GM19438 (cell line): ENCODE measurements around the gene RGS7.
"Not testable (repeated sequence)": the region's sequence is repeated elsewhere in the genome, so short reads cannot be mapped to it uniquely, and the experiment has no call there.

Source experiments
- ATAC-seq: cut with Tn5 transposase; IDR thresholded peaks from one replicate; pipeline ENCODE4 v1.9.1; 2021; ENCODE audit warnings: low read depth; ENCODE audit not compliant: unreplicated experiment

RGS7 gene

DNA sequence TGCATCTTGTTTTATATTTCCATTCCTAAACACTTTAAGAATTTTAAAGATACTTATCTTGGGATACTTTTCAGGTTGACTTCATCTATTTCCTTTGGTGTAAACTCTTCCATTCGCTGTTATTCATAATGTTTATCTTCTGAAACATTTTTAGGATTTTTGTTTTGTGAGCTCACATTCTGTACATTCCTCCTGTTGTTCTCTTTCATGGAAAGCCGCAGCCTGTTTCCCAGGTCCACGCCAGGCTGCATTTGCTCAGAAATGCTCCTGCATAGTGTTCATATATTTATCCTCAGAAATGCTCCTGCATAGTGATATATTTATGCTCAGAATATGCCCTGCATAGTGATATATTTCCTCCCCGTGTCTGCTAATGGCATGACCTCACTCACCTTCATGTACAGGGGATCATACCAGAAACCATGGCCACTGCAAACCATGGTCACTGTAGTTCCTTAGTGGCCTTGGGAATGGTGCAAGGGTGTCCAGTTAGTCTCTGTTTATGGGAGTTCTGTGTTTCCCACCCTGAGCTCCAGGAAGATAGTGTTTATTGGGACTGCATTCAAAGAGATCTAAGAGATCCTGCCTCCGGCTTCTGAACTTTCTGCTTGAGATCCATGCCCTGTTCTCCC is 591.2 kb downstream of the RGS7 start:
- no peak for ATAC-seq

DNA sequence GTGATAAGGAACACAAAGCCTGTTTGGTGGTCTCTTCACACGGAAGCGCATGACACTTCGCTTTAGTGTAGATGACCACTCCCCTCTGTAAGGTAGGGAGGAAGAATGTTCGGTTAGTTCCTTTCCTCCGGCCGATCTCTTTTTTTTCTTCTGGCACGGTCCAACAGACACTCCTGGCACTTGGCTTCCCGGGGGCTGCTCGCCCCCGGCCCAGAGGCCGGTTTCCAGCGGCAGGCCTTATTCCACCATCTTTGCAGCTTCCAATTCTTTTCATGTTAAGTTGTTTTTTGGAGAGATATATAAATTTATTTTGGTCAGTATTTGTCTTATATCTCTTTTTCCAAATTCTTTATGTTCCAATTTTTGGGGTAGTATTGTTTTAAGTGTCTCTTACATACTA is 593.2 kb downstream of the RGS7 start:
- no peak for ATAC-seq

DNA sequence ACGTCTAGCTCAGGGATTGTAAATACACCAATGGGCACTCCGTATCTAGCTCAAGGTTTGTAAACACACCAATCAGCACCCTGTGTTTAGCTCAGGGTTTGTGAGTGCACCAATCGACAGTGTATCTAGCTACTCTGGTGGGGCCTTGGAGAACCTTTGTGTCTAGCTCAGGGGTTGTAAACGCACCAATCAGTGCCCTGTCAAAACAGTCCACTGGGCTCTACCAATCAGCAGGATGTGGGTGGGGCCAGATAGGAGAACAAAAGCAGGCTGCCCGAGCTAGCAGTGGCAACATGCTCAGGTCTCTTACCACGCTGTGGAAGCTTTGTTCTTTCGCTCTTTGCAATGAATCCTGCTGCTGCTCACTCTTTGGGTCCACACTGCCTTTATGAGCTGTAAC is 593.9 kb downstream of the RGS7 start:
- ATAC-seq, result not testable (repeated sequence)

DNA sequence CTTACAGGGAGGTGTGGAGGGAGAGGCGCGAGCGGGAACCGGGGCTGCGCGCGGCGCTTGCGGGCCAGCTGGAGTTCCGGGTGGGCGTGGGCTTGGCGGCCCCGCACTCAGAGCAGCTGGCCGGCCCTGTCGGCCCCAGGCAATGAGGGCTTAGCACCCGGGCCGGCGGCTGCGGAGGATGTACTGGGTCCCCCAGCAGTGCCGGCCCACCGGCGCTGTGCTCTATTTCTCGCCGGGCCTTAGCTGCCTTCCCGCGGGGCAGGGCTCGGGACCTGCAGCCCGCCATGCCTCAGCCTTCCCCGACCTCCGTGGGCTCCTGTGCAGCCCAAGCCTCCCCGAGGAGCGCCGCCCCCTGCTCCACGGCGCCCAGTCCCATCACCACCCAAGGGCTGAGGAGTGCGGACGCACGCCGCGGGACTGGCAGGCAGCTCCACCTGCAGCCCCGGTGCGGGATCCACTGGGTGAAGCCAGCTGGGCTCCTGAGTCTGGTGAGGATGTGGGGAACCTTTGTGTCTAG is 594.5 kb downstream of the RGS7 start:
- ATAC-seq, result not testable (repeated sequence)

DNA sequence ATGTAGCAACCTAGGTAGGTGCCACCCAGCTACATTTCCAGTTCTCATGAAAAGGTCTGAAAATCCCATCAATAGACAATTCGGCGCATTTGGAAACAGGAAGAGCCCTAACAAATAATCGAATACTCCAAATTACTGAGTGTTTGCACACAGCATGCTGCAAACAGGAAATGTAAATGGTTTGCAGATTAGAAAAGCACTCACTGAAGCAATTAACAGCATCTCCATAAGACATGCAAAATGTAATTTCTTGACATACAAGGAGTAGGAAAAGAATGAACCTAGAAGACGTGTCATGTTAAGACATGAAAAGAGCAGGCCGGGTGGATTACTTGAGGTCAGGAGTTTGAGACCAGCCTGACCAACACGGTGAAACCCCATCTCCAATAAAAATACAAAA is 598.2 kb downstream of the RGS7 start:
- ATAC-seq, result not testable (repeated sequence)

DNA sequence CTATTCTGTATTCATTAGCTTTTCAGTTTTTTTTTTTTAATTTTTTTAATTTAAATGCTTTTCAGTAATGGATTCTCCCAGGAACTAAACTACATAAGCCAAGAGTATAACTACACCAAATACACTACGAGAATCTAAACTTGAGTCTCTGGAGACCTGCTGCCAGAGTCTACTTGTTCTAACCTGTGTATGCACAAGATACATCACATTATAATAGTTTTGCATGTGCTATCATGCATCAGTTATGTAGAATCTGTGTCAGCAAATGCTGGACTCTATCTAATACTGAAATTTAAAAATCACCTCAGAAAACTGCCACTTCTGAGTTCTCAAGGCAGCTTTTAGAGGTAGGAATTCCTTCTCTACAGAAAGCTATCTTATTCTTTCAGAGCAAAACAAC is 598.7 kb downstream of the RGS7 start:
- ATAC-seq, result no peak

DNA sequence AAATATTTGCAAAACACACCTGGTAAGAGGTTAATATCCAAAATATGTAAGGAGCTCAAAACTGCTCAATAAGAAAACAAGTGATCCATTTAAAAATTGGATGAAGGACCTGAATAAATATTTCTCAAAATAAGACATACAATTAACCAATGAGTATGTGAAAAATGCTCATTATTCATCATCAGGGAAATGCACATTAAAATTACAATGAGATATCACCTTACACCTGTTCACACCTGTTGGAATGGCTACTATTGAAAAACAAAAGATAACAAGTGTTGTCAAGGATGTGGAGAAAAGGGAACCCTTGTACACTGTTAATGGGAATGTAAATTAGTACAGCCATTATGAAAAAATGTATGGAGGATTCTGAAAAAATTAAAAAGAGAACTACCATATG is 609.1 kb downstream of the RGS7 start:
- no peak for ATAC-seq

DNA sequence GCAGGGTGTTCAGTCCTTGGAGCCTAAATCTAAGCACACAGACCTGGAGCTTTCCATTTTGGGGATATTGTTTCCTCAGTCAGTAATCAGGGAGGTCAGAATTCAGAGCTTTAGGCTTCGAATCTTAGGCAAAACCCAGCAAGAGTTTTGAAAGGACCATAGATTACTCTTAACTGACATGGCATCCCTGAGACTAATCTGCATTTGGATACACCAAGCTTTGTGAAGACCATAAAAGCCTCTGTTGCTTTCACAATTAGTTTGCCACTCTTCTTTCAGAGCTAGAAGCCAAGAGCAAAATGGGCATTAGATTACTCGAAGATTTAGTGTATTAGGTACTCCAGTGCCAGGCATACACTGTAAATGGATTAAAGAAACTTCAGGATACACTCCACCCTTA is 613.3 kb downstream of the RGS7 start:
- ATAC-seq, result no peak

DNA sequence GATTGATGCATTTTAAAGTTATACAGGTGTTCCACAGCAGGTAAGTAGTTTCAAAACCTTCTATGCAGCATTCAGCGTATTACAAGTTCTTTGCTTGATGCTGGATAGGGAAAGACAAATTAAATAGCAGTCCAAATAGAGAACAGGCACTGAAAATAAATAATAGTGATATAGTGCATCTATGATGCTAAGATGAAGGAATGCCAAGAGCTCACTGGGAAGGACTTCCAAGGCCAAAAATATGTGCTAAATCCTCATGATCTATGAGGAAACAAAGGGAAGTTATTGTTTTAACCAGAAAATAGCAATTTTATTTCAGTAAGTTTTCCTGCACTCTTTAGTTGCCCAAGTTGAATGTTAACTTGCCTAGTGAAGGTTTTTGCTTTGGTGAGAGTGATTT is 617.3 kb downstream of the RGS7 start:
- no peak for ATAC-seq

DNA sequence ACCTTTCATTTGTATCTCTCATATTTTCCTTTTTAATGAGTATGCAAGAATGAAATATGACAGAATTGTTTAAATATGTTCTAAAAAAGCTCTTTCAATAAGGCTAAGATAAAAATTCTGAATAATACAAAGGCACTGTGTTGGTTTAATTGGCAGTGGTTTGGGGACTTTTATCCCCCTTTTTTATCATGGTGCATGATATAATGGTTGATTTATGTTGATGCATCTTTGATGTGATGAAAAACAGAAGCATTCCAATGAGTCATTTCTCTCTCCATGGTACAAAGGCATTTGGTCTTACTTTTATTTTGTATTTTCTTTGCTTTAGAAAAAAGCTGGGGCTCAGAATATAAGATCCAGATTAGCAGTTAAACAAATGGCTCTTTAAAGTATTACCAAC is 617.9 kb downstream of the RGS7 start:
- ATAC-seq, result no peak

DNA sequence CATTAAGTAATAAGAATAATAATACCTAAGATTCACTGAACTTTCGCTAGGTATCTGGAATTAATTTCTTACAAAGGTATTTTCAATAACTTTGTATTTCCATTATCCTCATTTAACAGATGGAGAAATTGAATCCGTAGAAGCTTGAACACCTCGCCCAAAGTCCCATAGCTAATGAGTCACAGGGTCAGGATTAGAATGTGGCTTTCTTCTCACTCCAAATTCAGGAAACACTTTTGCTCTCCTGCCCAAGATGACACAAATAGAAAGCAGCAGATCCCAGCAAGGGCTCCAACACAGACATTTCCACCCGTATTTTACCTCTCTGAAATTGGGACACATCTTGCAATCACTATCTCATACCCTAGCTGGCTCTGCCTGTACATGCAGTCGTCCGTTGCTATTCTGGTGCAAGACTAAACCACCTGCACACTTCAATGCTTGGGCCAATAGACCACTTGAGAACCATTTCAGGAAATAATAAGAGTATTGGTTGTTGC is 619.2 kb downstream of the RGS7 start:
- no peak for ATAC-seq

DNA sequence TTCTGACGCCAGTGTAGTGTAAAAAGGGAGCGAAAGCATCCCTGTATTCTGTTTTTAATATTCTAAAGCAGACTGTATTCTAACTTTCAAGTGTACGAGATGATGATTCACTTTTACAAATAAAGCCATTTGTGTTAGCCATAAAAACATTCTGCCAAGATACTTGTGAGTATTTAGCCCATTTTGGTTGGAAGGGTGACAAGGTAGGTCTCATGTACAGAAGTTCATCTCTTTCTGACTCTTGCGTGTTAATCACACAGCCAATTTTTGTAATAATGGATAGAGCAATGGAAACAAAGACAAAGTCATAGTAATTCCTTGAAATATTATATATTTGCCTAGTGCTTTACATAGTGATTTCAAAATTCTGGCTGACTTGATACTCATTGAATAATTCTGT is 619.7 kb downstream of the RGS7 start:
- ATAC-seq, result no peak

DNA sequence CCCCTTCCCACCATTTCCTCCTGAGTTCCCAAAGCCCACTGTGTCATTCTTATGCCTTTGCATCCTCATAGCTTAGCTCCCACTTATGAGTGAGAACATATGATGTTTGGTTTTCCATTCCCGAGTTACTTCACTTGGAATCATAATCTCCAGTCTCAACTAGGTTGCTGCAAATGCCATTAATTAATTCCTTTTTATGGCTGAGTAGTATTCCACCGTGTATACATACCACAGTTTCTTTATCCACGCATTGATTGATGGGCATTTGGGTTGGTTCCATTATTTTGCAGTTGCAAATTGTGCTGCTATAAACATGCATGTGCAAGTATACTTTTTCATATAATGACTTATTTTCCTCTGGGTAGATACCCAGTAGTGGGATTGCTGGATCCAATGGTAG is 622.3 kb downstream of the RGS7 start:
- not testable (repeated sequence) for ATAC-seq

DNA sequence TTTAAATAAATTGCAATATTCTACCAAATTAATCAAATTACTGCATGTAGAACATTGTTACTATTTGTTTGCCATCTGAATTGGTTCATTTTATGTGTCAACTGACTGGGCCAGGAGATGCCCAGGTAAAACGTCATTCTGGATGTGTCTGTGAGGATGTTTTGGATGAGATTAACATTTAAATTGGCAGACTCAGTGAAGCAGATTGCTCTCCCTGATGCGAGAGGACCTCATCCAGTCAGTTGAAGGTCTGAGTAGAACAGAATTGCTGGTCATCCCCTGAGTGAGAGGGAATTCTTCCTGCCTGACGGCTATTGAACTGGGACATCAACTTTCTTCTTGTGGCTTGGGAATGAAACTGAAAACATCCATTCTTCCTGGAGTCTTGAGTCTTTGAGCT is 623.0 kb downstream of the RGS7 start:
- ATAC-seq, result no peak

DNA sequence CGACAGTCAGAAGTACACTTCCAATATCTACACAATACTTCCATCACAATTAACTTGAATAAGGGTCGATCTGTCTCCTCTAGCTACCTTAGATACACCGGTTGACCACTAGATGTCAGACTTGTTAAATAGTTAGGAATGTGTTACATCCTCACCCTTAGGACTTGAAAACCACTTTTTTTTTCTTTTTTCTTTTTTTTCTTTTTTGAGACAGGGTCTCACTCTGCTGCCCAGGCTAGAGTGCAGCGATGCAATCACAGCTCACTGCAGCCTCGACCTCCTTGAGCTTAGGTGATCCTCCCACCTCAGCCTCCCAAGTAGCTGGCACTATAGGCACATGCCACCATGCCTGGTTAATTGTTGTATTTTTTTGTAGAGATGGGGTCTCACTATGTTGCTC is 624.6 kb downstream of the RGS7 start:
- peak; percentile 82 for ATAC-seq
